Ovary (tissue), 9 donors: ENCODE measurements around the gene UBE2G1. TPM values are rescaled to one million over a fixed set of nuclear protein-coding genes. Genes with fewer than 3 reads are reported as not detected.

ENCODE experiments used
- DNase-seq, 5 donors: peaks; one replicate each; pipeline ENCODE4 v3.0.0-alpha.2; 2019 to 2020
- H3K27ac ChIP-seq, 2 donors: fragments of 200-600 bp; one replicate each; pipeline versions ENCODE4 v1.5.1 to v1.8.0; 2019 to 2022
- H3K27me3 ChIP-seq: fragments of 200-600 bp; one replicate; pipeline ENCODE4 v1.8.0; 2022
- H3K36me3 ChIP-seq: fragments of 200-600 bp; sonication (generic); one replicate; pipeline ENCODE4 v1.5.1; 2019
- H3K4me1 ChIP-seq: one replicate; pipeline ENCODE4 v1.8.1; 2013; ENCODE audit warnings: mild to moderate bottlenecking, moderate library complexity; ENCODE audit not compliant: insufficient read depth
- H3K4me3 ChIP-seq: fragments of 200-600 bp; sonication (generic); one replicate; pipeline ENCODE4 v1.5.1; 2017
- H3K9me3 ChIP-seq, 2 donors: fragments of 200-600 bp in 1 of 2; sonication (generic) in 1 of 2; one replicate each; pipeline versions ENCODE4 v1.5.1 to v1.8.1; 2013 to 2019; ENCODE audit warnings: mild to moderate bottlenecking in 1 of 2, moderate library complexity in 1 of 2
- CTCF ChIP-seq, 3 donors: fragments of 450-650 bp in 2 of 3; fragments of 200-600 bp in 1 of 3; IDR thresholded peaks; one replicate each; pipeline versions ENCODE4 v1.5.1 to v1.8.0; 2016 to 2022; ENCODE audit warnings: antibody characterized with exemption in 3 of 3, mild to moderate bottlenecking in 1 of 3
- EP300 ChIP-seq: sonication (generic); formaldehyde crosslinking; IDR thresholded peaks from one replicate; pipeline ENCODE4 v1.6.1; 2017; ENCODE audit warnings: antibody characterized with exemption
- POLR2A ChIP-seq: fragments of 450-650 bp; IDR thresholded peaks from one replicate; pipeline ENCODE4 v1.6.1; 2017; ENCODE audit warnings: antibody characterized with exemption, mild to moderate bottlenecking, moderate library complexity
- WGBS, 3 donors: extraction: QIAGEN DNeasy Blood & Tissue Kit in 1 of 3; methylation state at CpG; one replicate each; pipeline versions ENCODE4 v1.1.5 to v1.1.7; 2013 to 2017; 5-methylcytosine and 5-hydroxymethylcytosine counted together
- intact Hi-C, 4 donors: fragments of 100-400 bp; cut with DNase I; formaldehyde crosslinking; loops; one replicate each; pipeline versions ENCODE4 v1.11.0 to v1.15.1; 2022 to 2023
- polyA plus RNA-seq, 2 donors: library from polyadenylated mRNA; stranded (reverse); fragments of 200-250 nt in 1 of 2; fragments of 350-450 nt in 1 of 2; fragmentation: Illumina TruSeq in 1 of 2; extraction: RNeasy Lipid Tissue Mini Kit (QIAGEN cat#74804) in 1 of 2; gene quantifications; one replicate each; pipeline ENCODE4 v1.2.3, GENCODE V29; 2013 to 2014
- total RNA-seq, 7 donors: library from RNA; depleted of rRNA in 2 of 7; stranded (reverse); fragments of >200 nt in 2 of 7; fragmentation: NEBNext Ultra II Directional in 3 of 7; extraction: Animal tissue kit (Norgen Biotek cat#: 25700) in 3 of 7; gene quantifications; one replicate each; pipeline versions ENCODE4 v1.1.0 to v1.2.4, GENCODE V29; 2016 to 2023
- donor health status: DM: no; HTN: no; CAD: no; lungs with moderate emphysema.
- donor health status: DM: no; HTN: no; CAD: no.
- donor health status: Bipolar disorder and iron deficiency.
- donor health status: DM: yes; HTN: yes; CAD: no.
- donor health status: DM: no; HTN: no; CAD: no.
- donor health status: DM: yes; HTN: yes; CAD: no.

Gene UBE2G1
- total and polyA plus RNA-seq, 9 donors, result 12.4 to 50.7 (median 36.5) TPM

- Histone ChIP-seq H3K4me3 (no peak overlapping the region), H3K27ac (no peak overlapping the region), H3K4me1 (no peaks in the 10 kb centered on the region), H3K36me3 (no peaks in the 10 kb centered on the region), H3K27me3 (no peaks in the 10 kb centered on the region), H3K9me3 (no peaks in the 10 kb centered on the region)
- intact Hi-C loops, result no loop called here
- DNase-seq, result no peak
- WGBS, 3 donors, result 70 to 73% (median 71%) methylated on average over 6 of the region's 6 CpGs
- no peak for TF ChIP-seq EP300
- no peak for TF ChIP-seq CTCF (IDR thresholded peaks at IDR 0.05)
- no peak for TF ChIP-seq POLR2A
Measured at GRCh38 chr17:4272213-4272971, 94.1 kb downstream of the UBE2G1 start.

GRCh38 chr17:4270736-4271135 lies 95.7 kb downstream of the UBE2G1 start:
- no peak for DNase-seq
- H3K4me3 ChIP-seq, result no peak overlapping the region
- H3K27ac ChIP-seq, result no peak overlapping the region
- no peaks in the 10 kb centered on the region for H3K9me3 ChIP-seq
- 15 to 20% (median 17%) methylated on average over 3 of the region's 3 CpGs for WGBS, 3 donors
- no peaks in the 10 kb centered on the region for H3K4me1 ChIP-seq
- H3K27me3 ChIP-seq, result no peaks in the 10 kb centered on the region
- TF ChIP-seq EP300, result no peak
- no peak for TF ChIP-seq CTCF (IDR thresholded peaks at IDR 0.05)
- no peak for TF ChIP-seq POLR2A
- intact Hi-C loops, result no loop called here
- no peaks in the 10 kb centered on the region for H3K36me3 ChIP-seq

- H3K4me1 ChIP-seq, result no peaks in the 10 kb centered on the region
- no peak overlapping the region for H3K4me3 ChIP-seq
- H3K9me3 ChIP-seq, result no peaks in the 10 kb centered on the region
- intact Hi-C loops, result no loop called here
- H3K27ac ChIP-seq, result no peak overlapping the region
- no peak for DNase-seq
- H3K36me3 ChIP-seq, result no peaks in the 10 kb centered on the region
- H3K27me3 ChIP-seq, result no peaks in the 10 kb centered on the region
- TF ChIP-seq CTCF (IDR thresholded peaks at IDR 0.05) (no peak), EP300 (no peak), POLR2A (no peak)
- 91 to 96% (median 92%) methylated on average over 4 of the region's 4 CpGs for WGBS, 3 donors
Measured at GRCh38 chr17:4269915-4270314, 96.6 kb downstream of the UBE2G1 start.

GRCh38 chr17:4267402-4267801 lies 99.1 kb downstream of the UBE2G1 start:
- intact Hi-C loops, result no loop called here

More at GRCh38 chr17:4267402-4267801, 99.1 kb downstream of the UBE2G1 start:
- Histone ChIP-seq H3K4me3 (no peak overlapping the region), H3K4me1 (peaks cover 10% of the 10 kb centered on the region), H3K36me3 (no peaks in the 10 kb centered on the region), H3K9me3 (no peaks in the 10 kb centered on the region), H3K27me3 (no peaks in the 10 kb centered on the region), H3K27ac (no peak overlapping the region)
- TF ChIP-seq CTCF (IDR thresholded peaks at IDR 0.05), result no peak
- no peak for TF ChIP-seq POLR2A
- DNase-seq, result no peak
- 96 to 97% (median 96%) methylated on average over 8 of the region's 8 CpGs for WGBS, 3 donors
